Measurements from ENCODE around the gene PPP2R5C.

DNA sequence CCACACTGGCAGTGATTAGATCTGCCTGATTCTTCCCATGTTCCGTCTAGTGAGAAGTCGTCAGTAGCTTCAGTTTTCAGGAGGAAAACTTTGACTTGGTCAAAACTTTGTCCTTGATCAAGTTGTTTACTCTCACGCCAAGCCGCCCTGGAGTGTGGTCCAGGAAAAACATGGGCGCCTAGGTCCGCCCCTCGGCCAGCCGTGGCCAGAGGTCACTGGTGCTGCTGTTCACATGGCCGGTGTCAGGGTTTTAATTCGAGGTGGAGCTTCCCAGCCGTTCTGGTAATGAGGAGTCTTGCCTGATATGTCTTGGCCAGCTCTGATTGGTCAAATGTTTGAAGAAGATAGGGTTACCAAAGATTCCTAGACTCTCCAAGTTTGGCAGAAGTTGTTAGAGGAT, 71.5 kb downstream of the PPP2R5C start:
- TF ChIP-seq CBFB (CRISPR knock-in tag; IDR thresholded peaks at IDR 0.05; ENCODE audit: low read depth), result no peak
- TF ChIP-seq, protein P1, sequence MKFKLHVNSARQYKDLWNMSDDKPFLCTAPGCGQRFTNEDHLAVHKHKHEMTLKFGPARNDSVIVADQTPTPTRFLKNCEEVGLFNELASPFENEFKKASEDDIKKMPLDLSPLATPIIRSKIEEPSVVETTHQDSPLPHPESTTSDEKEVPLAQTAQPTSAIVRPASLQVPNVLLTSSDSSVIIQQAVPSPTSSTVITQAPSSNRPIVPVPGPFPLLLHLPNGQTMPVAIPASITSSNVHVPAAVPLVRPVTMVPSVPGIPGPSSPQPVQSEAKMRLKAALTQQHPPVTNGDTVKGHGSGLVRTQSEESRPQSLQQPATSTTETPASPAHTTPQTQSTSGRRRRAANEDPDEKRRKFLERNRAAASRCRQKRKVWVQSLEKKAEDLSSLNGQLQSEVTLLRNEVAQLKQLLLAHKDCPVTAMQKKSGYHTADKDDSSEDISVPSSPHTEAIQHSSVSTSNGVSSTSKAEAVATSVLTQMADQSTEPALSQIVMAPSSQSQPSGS (CRISPR knock-in tag; IDR thresholded peaks at IDR 0.05; ENCODE audit: borderline replicate concordance, low read depth), result no peak
- TF ChIP-seq, protein P2, sequence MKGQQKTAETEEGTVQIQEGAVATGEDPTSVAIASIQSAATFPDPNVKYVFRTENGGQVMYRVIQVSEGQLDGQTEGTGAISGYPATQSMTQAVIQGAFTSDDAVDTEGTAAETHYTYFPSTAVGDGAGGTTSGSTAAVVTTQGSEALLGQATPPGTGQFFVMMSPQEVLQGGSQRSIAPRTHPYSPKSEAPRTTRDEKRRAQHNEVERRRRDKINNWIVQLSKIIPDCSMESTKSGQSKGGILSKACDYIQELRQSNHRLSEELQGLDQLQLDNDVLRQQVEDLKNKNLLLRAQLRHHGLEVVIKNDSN (CRISPR knock-in tag; IDR thresholded peaks at IDR 0.05), result no peak
- no peak for TF ChIP-seq ZNF416 (CRISPR knock-in tag; IDR thresholded peaks at IDR 0.05)
- TF ChIP-seq, protein P3, sequence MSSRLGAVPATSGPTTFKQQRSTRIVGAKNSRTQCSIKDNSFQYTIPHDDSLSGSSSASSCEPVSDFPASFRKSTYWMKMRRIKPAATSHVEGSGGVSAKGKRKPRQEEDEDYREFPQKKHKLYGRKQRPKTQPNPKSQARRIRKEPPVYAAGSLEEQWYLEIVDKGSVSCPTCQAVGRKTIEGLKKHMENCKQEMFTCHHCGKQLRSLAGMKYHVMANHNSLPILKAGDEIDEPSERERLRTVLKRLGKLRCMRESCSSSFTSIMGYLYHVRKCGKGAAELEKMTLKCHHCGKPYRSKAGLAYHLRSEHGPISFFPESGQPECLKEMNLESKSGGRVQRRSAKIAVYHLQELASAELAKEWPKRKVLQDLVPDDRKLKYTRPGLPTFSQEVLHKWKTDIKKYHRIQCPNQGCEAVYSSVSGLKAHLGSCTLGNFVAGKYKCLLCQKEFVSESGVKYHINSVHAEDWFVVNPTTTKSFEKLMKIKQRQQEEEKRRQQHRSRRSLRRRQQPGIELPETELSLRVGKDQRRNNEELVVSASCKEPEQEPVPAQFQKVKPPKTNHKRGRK (CRISPR knock-in tag; IDR thresholded peaks at IDR 0.05; ENCODE audit: borderline replicate concordance), result no peak
- TF ChIP-seq CREB1 (CRISPR knock-in tag; IDR thresholded peaks at IDR 0.05), result no peak

Data from WTC11 (cell line).